ENCODE data around the gene TBC1D17. TPM values are rescaled to one million over a fixed set of nuclear protein-coding genes. Genes with fewer than 3 reads are reported as not detected.

Gene TBC1D17
- total RNA-seq, 2 donors from 2014 or later: 28.7 to 36.3 TPM

GRCh38 chr19:49858088-49858985 lies 19.2 kb upstream of the TBC1D17 start:
- intact Hi-C loops (cut with DNase I): no loop called here
- DNase-seq (ENCODE audit: low spot score): no peak

- intact Hi-C loops (cut with DNase I): no loop called here
- peak; percentile 80 for DNase-seq (ENCODE audit: low spot score)
Measured at GRCh38 chr19:49859682-49860335, 17.7 kb upstream of the TBC1D17 start.

GRCh38 chr19:49860336-49861102 lies 17.0 kb upstream of the TBC1D17 start:
- no peak for DNase-seq (ENCODE audit: low spot score)
- intact Hi-C loops (cut with DNase I): no loop called here

- intact Hi-C loops (cut with DNase I): no loop called here
- peak; percentile 84 for DNase-seq (ENCODE audit: low spot score)
Measured at GRCh38 chr19:49861107-49861506, 16.4 kb upstream of the TBC1D17 start.

- DNase-seq (ENCODE audit: low spot score): peak; percentile 77
- intact Hi-C loops (cut with DNase I): no loop called here
Measured at GRCh38 chr19:49861541-49862378, 15.7 kb upstream of the TBC1D17 start.

GRCh38 chr19:49862391-49863253 lies 14.9 kb upstream of the TBC1D17 start:
- DNase-seq (ENCODE audit: low spot score): peak; percentile 82
- intact Hi-C loops (cut with DNase I): no loop called here

GRCh38 chr19:49863254-49863934 lies 14.1 kb upstream of the TBC1D17 start:
- intact Hi-C loops (cut with DNase I): no loop called here
- peak; percentile 80 for DNase-seq (ENCODE audit: low spot score)

GRCh38 chr19:49863935-49864320 lies 13.6 kb upstream of the TBC1D17 start:
- peak; percentile 75 for DNase-seq (ENCODE audit: low spot score)
- intact Hi-C loops (cut with DNase I): no loop called here

- no peak for DNase-seq (ENCODE audit: low spot score)
- intact Hi-C loops (cut with DNase I): no loop called here
Measured at GRCh38 chr19:49864890-49865289, 12.6 kb upstream of the TBC1D17 start.

- intact Hi-C loops (cut with DNase I): no loop called here
- peak; percentile 98 for DNase-seq (ENCODE audit: low spot score)
Measured at GRCh38 chr19:49866933-49867782, 10.3 kb upstream of the TBC1D17 start, which contains the start of gene PNKP. TSS of gene PNKP (minus strand) at chr19:49867576. CDS start at chr19:49867204, 372 bp downstream.

- DNase-seq (ENCODE audit: low spot score): no peak
- intact Hi-C loops (cut with DNase I): no loop called here
Measured at GRCh38 chr19:49869009-49869483, 8.5 kb upstream of the TBC1D17 start.

GRCh38 chr19:49869484-49870308 lies 7.8 kb upstream of the TBC1D17 start:
- intact Hi-C loops (cut with DNase I): loop anchor here in 1 of 2 donors (1.0 kb wide), 1 partner anchor 21 kb away; no protein-coding TSS in a partner anchor
- DNase-seq (ENCODE audit: low spot score): peak; percentile 98

- intact Hi-C loops (cut with DNase I): loop anchor here in 1 of 2 donors (1.0 kb wide), 1 partner anchor 22 kb away; no protein-coding TSS in a partner anchor
- no peak for DNase-seq (ENCODE audit: low spot score)
Measured at GRCh38 chr19:49870309-49870901, 7.1 kb upstream of the TBC1D17 start.

- intact Hi-C loops (cut with DNase I): no loop called here
Measured at GRCh38 chr19:49871349-49871985, 6.0 kb upstream of the TBC1D17 start.

More at GRCh38 chr19:49871349-49871985, 6.0 kb upstream of the TBC1D17 start:
- DNase-seq (ENCODE audit: low spot score): no peak
